SU-DHL-6 (cell line): ENCODE results near the gene EXOC6.

Experiments
- CTCF ChIP-seq: fragments of 200-600 bp; sonication (generic); IDR thresholded peaks from one replicate; pipeline ENCODE4 v1.5.1; 2017; ENCODE audit warnings: antibody characterized with exemption, mild to moderate bottlenecking, low read length, moderate library complexity; ENCODE audit not compliant: insufficient read depth, poor library complexity, severe bottlenecking
- EZH2phosphoT487 ChIP-seq: fragments of 200-600 bp; sonication (generic), shearing (Covaris generic); conservative IDR thresholded peaks from 2 replicates; pipeline ENCODE4 v1.6.1; 2018; ENCODE audit warnings: mild to moderate bottlenecking, antibody characterized with exemption, low read length, moderate library complexity, mixed read lengths

- no peak for TF ChIP-seq CTCF
- TF ChIP-seq EZH2phosphoT487 = no peak
Measured at GRCh38 chr10:93085272-93085859, 237.0 kb downstream of the EXOC6 start.
